ENCODE data around the gene IRF7.

GRCh38 chr11:581342-581741 lies 34.4 kb downstream of the IRF7 start:
- no peak for TF ChIP-seq SP1 (IDR thresholded peaks at IDR 0.05; ENCODE audit: low read depth)
- no peak for TF ChIP-seq MAX (IDR thresholded peaks at IDR 0.05)
- no peak for TF ChIP-seq CTCF (IDR thresholded peaks at IDR 0.05 in 2 of 3, conservative IDR thresholded peaks at IDR 0.05 in 1 of 3; ENCODE audit: borderline replicate concordance in 1 of 3, insufficient read depth in 1 of 3, low read depth in 2 of 3, low read length in 2 of 3)
- TF ChIP-seq ZFX (IDR thresholded peaks at IDR 0.05), result no peak
- TF ChIP-seq POLR2A (IDR thresholded peaks at IDR 0.05; ENCODE audit: borderline replicate concordance, extremely low read depth, insufficient read depth, insufficient read length), result no peak
- no peak for TF ChIP-seq RAD21 (IDR thresholded peaks at IDR 0.05; ENCODE audit: low read depth)
- no peak for TF ChIP-seq EGR1 (IDR thresholded peaks at IDR 0.05; ENCODE audit: low read depth)
- no peak for TF ChIP-seq CEBPB (IDR thresholded peaks at IDR 0.05; ENCODE audit: low read depth)
- no peak for TF ChIP-seq EZH2 (IDR thresholded peaks at IDR 0.05)
